Hypothalamus (tissue), 51 donors: ENCODE measurements around the gene UBN1.
"Not testable (repeated sequence)": the region's sequence is repeated elsewhere in the genome, so short reads cannot be mapped to it uniquely, and the experiment has no call there.

Source experiments
- DNase-seq, 51 donors: peaks; one replicate each; lab custom pipeline; 2025; lab: John Stamatoyannopoulos, UW

Gene UBN1

GRCh38 chr16:4925293-4925607, 78.0 kb downstream of the UBN1 start:
- no peak for DNase-seq

- no peak for DNase-seq
Observed at GRCh38 chr16:4925791-4926190, 78.5 kb downstream of the UBN1 start.

GRCh38 chr16:4926928-4927327, 79.6 kb downstream of the UBN1 start:
- DNase-seq: no peak

- DNase-seq: no peak
Observed at GRCh38 chr16:4927661-4928060, 80.4 kb downstream of the UBN1 start.

- no peak for DNase-seq
Observed at GRCh38 chr16:4928227-4928626, 80.9 kb downstream of the UBN1 start.

- DNase-seq: not testable (repeated sequence)
Observed at GRCh38 chr16:4929619-4930018, 82.3 kb downstream of the UBN1 start.

- DNase-seq: no peak
Observed at GRCh38 chr16:4931381-4931780, 84.1 kb downstream of the UBN1 start.
